Liver (tissue), 9 donors: Measurements from ENCODE around the gene TRPM8. TPM values are rescaled to one million over a fixed set of nuclear protein-coding genes. Genes with fewer than 3 reads are reported as not detected.

Experiments used
- DNase-seq: peaks from one replicate; pipeline ENCODE4 v3.0.0-alpha.2; 2017; ENCODE audit warnings: low spot score
- H3K27ac ChIP-seq, 2 donors: one replicate each; pipeline ENCODE4 v1.7.0; 2013; ENCODE audit warnings: inconsistent platforms in 2 of 2, low read length in 2 of 2, control low read depth in 1 of 2, low read depth in 1 of 2, mild to moderate bottlenecking in 1 of 2
- H3K27me3 ChIP-seq, 4 donors: one replicate each; pipeline versions ENCODE4 v1.6.1 to v1.7.0; 2013; ENCODE audit warnings: low read length in 3 of 4, inconsistent platforms in 1 of 4, mild to moderate bottlenecking in 1 of 4, moderate library complexity in 1 of 4; ENCODE audit not compliant: control insufficient read depth in 4 of 4, insufficient read depth in 4 of 4
- H3K36me3 ChIP-seq, 4 donors: one replicate each; pipeline versions ENCODE4 v1.6.1 to v1.7.0; 2013; ENCODE audit warnings: low read length in 3 of 4, mild to moderate bottlenecking in 3 of 4, low read depth in 1 of 4, moderate library complexity in 1 of 4; ENCODE audit not compliant: control insufficient read depth in 4 of 4, insufficient read depth in 3 of 4
- H3K4me1 ChIP-seq, 4 donors: one replicate each; pipeline versions ENCODE4 v1.6.1 to v1.7.0; 2013; ENCODE audit warnings: low read length in 3 of 4, mild to moderate bottlenecking in 3 of 4, moderate library complexity in 1 of 4; ENCODE audit not compliant: control insufficient read depth in 4 of 4, insufficient read depth in 4 of 4
- H3K4me3 ChIP-seq, 3 donors: one replicate each; pipeline versions ENCODE4 v1.6.1 to v1.7.0; 2013; ENCODE audit warnings: low read length in 3 of 3, control low read depth in 1 of 3, low read depth in 1 of 3, mild to moderate bottlenecking in 1 of 3
- H3K9ac ChIP-seq, 2 donors: one replicate each; pipeline ENCODE4 v1.7.0; 2013; ENCODE audit warnings: low read length in 2 of 2, mild to moderate bottlenecking in 2 of 2, moderate library complexity in 2 of 2, control low read depth in 1 of 2, low read depth in 1 of 2
- H3K9me3 ChIP-seq, 4 donors: one replicate each; pipeline versions ENCODE4 v1.6.1 to v1.7.0; 2013; ENCODE audit warnings: low read length in 3 of 4; ENCODE audit not compliant: control insufficient read depth in 4 of 4
- EGR1 ChIP-seq, 2 donors: IDR thresholded peaks; 2 replicates each; pipeline ENCODE4 v1.6.1; 2016 to 2018; ENCODE audit warnings: antibody characterized with exemption in 2 of 2, low read depth in 2 of 2
- FOXA1 ChIP-seq: IDR thresholded peaks from 2 replicates; pipeline ENCODE4 v1.6.1; 2016; ENCODE audit warnings: antibody characterized with exemption
- FOXA2 ChIP-seq: IDR thresholded peaks from 2 replicates; pipeline ENCODE4 v1.6.1; 2016; ENCODE audit warnings: antibody characterized with exemption
- GABPA ChIP-seq, 2 donors: IDR thresholded peaks in 1 of 2; conservative IDR thresholded peaks in 1 of 2; 2 replicates each; pipeline ENCODE4 v1.6.1; 2016; ENCODE audit warnings: antibody characterized with exemption in 2 of 2, mild to moderate bottlenecking in 1 of 2, moderate library complexity in 1 of 2
- HNF4A ChIP-seq, 2 donors: conservative IDR thresholded peaks; 2 replicates each; pipeline ENCODE4 v1.6.1; 2016; ENCODE audit warnings: antibody characterized with exemption in 2 of 2, mild to moderate bottlenecking in 2 of 2
- HNF4G ChIP-seq: IDR thresholded peaks from 2 replicates; pipeline ENCODE4 v1.6.1; 2016; ENCODE audit warnings: antibody characterized with exemption
- JUND ChIP-seq, 2 donors: IDR thresholded peaks; 2 replicates each; pipeline ENCODE4 v1.6.1; 2016; ENCODE audit warnings: antibody characterized with exemption in 2 of 2
- NR2F2 ChIP-seq: IDR thresholded peaks from 2 replicates; pipeline ENCODE4 v1.6.1; 2016; ENCODE audit warnings: antibody characterized with exemption
- RAD21 ChIP-seq, 2 donors: IDR thresholded peaks; 2 replicates each; pipeline ENCODE4 v1.6.1; 2016; ENCODE audit warnings: antibody characterized with exemption in 2 of 2, mild to moderate bottlenecking in 2 of 2
- RXRA ChIP-seq, 2 donors: IDR thresholded peaks; 2 replicates each; pipeline ENCODE4 v1.6.1; 2017 to 2018; ENCODE audit warnings: antibody characterized with exemption in 2 of 2, mild to moderate bottlenecking in 1 of 2
- SP1 ChIP-seq: IDR thresholded peaks from 2 replicates; pipeline ENCODE4 v1.6.1; 2018; ENCODE audit warnings: antibody characterized with exemption, mild to moderate bottlenecking
- TAF1 ChIP-seq: conservative IDR thresholded peaks from 2 replicates; pipeline ENCODE4 v1.6.1; 2016; ENCODE audit warnings: antibody characterized with exemption, mild to moderate bottlenecking
- YY1 ChIP-seq: IDR thresholded peaks from 2 replicates; pipeline ENCODE4 v1.6.1; 2016; ENCODE audit warnings: antibody characterized with exemption, mild to moderate bottlenecking
- WGBS: extraction: QIAGEN DNeasy Blood & Tissue Kit; methylation state at CpG from one replicate; pipeline ENCODE4 v1.1.7; 2013; 5-methylcytosine and 5-hydroxymethylcytosine counted together
- polyA plus RNA-seq, 2 donors: library from polyadenylated mRNA; stranded (reverse) in 1 of 2; unstranded in 1 of 2; fragments of 200-250 nt in 1 of 2; fragments of >200 nt in 1 of 2; fragmentation: Nextera tagmentation in 1 of 2; extraction: Ambion mirVana in 1 of 2; gene quantifications; one replicate each; pipeline versions ENCODE4 v1.2.1 to v1.2.3, GENCODE V29; 2013 to 2015
- total RNA-seq, 2 donors: library from RNA; depleted of rRNA; stranded (reverse); fragments of >200 nt; gene quantifications; one replicate each; pipeline ENCODE4 v1.2.3, GENCODE V29; 2014
- TF ChIP-seq, protein P1 (sequence below): IDR thresholded peaks from 2 replicates; pipeline ENCODE4 v1.6.1; 2016; ENCODE audit warnings: antibody characterized with exemption
- TF ChIP-seq, protein P2 (sequence below): IDR thresholded peaks from 2 replicates; pipeline ENCODE4 v1.6.1; 2016; ENCODE audit warnings: antibody characterized with exemption
- TF ChIP-seq, protein P3 (sequence below): IDR thresholded peaks from 2 replicates; pipeline ENCODE4 v1.6.1; 2016; ENCODE audit warnings: antibody characterized with exemption
- TF ChIP-seq, protein P4 (sequence below): IDR thresholded peaks from 2 replicates; pipeline ENCODE4 v1.6.1; 2016; ENCODE audit warnings: antibody characterized with exemption, mild to moderate bottlenecking
- TF ChIP-seq, protein P5 (sequence below): fragments of 150-350 bp; IDR thresholded peaks from 2 replicates; pipeline ENCODE4 v1.5.1; 2017; ENCODE audit warnings: improper control_type of control experiment, low read depth, low read length; ENCODE audit not compliant: missing input control
- donor health status: healthy.
- donor health status: healthy.
- donor health status: healthy.
- donor health status: healthy.
- donor health status: healthy.

The TRPM8 gene
- total and polyA plus RNA-seq, 4 donors = 1.1 to 79.2 (median 33.2) TPM

DNA sequence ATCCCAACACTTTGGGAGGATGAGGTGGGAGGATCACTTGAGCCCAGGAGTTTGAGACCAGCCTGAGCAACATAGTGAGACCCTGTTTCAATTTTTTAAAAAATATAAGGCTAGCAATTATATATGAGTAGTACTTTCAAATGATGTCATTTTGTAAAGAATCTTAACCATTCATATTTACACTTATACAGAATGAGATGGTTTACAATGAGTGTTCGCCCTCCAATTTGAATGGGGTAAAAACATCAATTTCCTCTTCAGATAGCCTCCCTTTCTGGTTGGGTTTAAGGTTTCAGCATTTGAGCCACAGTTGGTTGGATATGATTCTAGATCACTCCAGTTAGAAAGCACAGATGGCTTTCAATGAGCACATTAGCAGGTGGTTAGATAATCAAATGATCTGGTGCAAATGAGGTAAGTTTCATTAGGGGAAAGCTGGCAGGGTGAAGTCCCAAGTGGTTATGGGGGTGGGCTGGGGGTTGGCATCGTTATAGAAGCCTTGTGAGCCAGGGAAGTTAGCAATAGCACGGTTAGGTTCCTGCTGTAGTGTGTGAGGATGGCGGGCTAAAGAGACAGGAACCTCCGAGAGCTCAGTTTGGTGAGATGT lies 63.9 kb downstream of the TRPM8 start:
- Histone ChIP-seq H3K9ac (peak overlapping the region; percentile 3 to 26), H3K9me3 (no peaks in the 10 kb centered on the region), H3K36me3 (peaks cover 0 to 12% (median 8%) of the 10 kb centered on the region in 4 donors), H3K4me1 (peaks cover 0 to 49% (median 21%) of the 10 kb centered on the region in 4 donors), H3K4me3 (peak overlapping the region; percentile 58 to 84 (median 67)), H3K27me3 (no peaks in the 10 kb centered on the region), H3K27ac (peak overlapping the region; percentile 80 to 95)
- no peak for DNase-seq
- TF ChIP-seq, protein P1, sequence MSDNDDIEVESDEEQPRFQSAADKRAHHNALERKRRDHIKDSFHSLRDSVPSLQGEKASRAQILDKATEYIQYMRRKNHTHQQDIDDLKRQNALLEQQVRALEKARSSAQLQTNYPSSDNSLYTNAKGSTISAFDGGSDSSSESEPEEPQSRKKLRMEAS = no peak
- TF ChIP-seq RAD21 (IDR thresholded peaks at IDR 0.05) (no peak), FOXA1 (no peak), YY1 (no peak), EGR1 (IDR thresholded peaks at IDR 0.05; ENCODE audit: low read depth in 2 of 2) (no peak), RXRA (IDR thresholded peaks at IDR 0.05) (no peak), TAF1 (no peak), SP1 (no peak), JUND (IDR thresholded peaks at IDR 0.05) (no peak), GABPA (IDR thresholded peaks at IDR 0.05 in 1 of 2, conservative IDR thresholded peaks at IDR 0.05 in 1 of 2) (no peak), HNF4A (conservative IDR thresholded peaks at IDR 0.05) (no peak), HNF4G (no peak), FOXA2 (no peak), NR2F2 (no peak)
- TF ChIP-seq, protein P2, sequence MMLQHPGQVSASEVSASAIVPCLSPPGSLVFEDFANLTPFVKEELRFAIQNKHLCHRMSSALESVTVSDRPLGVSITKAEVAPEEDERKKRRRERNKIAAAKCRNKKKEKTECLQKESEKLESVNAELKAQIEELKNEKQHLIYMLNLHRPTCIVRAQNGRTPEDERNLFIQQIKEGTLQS = no peak
- TF ChIP-seq, protein P3, sequence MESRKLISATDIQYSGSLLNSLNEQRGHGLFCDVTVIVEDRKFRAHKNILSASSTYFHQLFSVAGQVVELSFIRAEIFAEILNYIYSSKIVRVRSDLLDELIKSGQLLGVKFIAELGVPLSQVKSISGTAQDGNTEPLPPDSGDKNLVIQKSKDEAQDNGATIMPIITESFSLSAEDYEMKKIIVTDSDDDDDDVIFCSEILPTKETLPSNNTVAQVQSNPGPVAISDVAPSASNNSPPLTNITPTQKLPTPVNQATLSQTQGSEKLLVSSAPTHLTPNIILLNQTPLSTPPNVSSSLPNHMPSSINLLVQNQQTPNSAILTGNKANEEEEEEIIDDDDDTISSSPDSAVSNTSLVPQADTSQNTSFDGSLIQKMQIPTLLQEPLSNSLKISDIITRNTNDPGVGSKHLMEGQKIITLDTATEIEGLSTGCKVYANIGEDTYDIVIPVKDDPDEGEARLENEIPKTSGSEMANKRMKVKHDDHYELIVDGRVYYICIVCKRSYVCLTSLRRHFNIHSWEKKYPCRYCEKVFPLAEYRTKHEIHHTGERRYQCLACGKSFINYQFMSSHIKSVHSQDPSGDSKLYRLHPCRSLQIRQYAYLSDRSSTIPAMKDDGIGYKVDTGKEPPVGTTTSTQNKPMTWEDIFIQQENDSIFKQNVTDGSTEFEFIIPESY = no peak
- TF ChIP-seq, protein P4, sequence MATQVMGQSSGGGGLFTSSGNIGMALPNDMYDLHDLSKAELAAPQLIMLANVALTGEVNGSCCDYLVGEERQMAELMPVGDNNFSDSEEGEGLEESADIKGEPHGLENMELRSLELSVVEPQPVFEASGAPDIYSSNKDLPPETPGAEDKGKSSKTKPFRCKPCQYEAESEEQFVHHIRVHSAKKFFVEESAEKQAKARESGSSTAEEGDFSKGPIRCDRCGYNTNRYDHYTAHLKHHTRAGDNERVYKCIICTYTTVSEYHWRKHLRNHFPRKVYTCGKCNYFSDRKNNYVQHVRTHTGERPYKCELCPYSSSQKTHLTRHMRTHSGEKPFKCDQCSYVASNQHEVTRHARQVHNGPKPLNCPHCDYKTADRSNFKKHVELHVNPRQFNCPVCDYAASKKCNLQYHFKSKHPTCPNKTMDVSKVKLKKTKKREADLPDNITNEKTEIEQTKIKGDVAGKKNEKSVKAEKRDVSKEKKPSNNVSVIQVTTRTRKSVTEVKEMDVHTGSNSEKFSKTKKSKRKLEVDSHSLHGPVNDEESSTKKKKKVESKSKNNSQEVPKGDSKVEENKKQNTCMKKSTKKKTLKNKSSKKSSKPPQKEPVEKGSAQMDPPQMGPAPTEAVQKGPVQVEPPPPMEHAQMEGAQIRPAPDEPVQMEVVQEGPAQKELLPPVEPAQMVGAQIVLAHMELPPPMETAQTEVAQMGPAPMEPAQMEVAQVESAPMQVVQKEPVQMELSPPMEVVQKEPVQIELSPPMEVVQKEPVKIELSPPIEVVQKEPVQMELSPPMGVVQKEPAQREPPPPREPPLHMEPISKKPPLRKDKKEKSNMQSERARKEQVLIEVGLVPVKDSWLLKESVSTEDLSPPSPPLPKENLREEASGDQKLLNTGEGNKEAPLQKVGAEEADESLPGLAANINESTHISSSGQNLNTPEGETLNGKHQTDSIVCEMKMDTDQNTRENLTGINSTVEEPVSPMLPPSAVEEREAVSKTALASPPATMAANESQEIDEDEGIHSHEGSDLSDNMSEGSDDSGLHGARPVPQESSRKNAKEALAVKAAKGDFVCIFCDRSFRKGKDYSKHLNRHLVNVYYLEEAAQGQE = no peak
- TF ChIP-seq, protein P5, sequence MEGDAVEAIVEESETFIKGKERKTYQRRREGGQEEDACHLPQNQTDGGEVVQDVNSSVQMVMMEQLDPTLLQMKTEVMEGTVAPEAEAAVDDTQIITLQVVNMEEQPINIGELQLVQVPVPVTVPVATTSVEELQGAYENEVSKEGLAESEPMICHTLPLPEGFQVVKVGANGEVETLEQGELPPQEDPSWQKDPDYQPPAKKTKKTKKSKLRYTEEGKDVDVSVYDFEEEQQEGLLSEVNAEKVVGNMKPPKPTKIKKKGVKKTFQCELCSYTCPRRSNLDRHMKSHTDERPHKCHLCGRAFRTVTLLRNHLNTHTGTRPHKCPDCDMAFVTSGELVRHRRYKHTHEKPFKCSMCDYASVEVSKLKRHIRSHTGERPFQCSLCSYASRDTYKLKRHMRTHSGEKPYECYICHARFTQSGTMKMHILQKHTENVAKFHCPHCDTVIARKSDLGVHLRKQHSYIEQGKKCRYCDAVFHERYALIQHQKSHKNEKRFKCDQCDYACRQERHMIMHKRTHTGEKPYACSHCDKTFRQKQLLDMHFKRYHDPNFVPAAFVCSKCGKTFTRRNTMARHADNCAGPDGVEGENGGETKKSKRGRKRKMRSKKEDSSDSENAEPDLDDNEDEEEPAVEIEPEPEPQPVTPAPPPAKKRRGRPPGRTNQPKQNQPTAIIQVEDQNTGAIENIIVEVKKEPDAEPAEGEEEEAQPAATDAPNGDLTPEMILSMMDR = no peak
- 47% methylated on average over 5 of the region's 5 CpGs for WGBS
